Ovary (tissue), 3 donors: ENCODE measurements around the gene RAB6B.

Source experiments
- POLR2A ChIP-seq: fragments of 450-650 bp; IDR thresholded peaks from one replicate; pipeline ENCODE4 v1.6.1; 2017; ENCODE audit warnings: antibody characterized with exemption, mild to moderate bottlenecking, moderate library complexity
- TF ChIP-seq, protein P1 (sequence below), 3 donors: fragments of 450-650 bp in 2 of 3; fragments of 200-600 bp in 1 of 3; IDR thresholded peaks; one replicate each; pipeline versions ENCODE4 v1.5.1 to v1.8.0; 2016 to 2022; ENCODE audit warnings: antibody characterized with exemption in 3 of 3, mild to moderate bottlenecking in 1 of 3
- donor health status: DM: no; HTN: no; CAD: no.

DNA sequence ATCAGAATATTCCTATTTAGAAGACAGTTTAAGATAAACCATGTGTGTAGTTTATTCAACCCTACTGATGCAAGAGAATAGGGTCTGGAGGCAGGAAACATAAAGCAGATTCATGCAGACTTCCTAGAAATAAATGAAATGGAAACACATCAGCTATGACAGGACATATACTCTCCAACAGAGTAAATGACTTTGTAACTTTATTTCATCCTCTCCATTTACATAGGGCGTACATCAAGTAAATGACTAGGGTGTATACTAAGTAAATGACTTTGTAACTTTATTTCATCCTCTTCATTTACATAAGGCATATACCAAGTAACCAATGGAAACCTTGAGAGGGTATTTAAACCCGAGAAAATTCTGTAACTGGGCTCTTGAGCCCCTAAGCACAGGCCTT lies 107.7 kb downstream of the RAB6B start:
- TF ChIP-seq POLR2A, result no peak
- TF ChIP-seq, protein P1, sequence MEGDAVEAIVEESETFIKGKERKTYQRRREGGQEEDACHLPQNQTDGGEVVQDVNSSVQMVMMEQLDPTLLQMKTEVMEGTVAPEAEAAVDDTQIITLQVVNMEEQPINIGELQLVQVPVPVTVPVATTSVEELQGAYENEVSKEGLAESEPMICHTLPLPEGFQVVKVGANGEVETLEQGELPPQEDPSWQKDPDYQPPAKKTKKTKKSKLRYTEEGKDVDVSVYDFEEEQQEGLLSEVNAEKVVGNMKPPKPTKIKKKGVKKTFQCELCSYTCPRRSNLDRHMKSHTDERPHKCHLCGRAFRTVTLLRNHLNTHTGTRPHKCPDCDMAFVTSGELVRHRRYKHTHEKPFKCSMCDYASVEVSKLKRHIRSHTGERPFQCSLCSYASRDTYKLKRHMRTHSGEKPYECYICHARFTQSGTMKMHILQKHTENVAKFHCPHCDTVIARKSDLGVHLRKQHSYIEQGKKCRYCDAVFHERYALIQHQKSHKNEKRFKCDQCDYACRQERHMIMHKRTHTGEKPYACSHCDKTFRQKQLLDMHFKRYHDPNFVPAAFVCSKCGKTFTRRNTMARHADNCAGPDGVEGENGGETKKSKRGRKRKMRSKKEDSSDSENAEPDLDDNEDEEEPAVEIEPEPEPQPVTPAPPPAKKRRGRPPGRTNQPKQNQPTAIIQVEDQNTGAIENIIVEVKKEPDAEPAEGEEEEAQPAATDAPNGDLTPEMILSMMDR (IDR thresholded peaks at IDR 0.05), result no peak
